Natural killer cell (primary cell): Measurements from ENCODE around the gene LEPROT. TPM values are rescaled to one million over a fixed set of nuclear protein-coding genes. Genes with fewer than 3 reads are reported as not detected.

ENCODE experiments used
- ATAC-seq, 3 donors: fragments of 150-1000 bp in 2 of 3; fragments of 200-7000 bp in 1 of 3; cut with Tn5 transposase; 1 replicate in 1 of 3; 2 replicates in 2 of 3; pipeline ENCODE4 v1.10.0; 2021; ENCODE audit warnings: mild to moderate bottlenecking in 2 of 3, moderate library complexity in 2 of 3
- DNase-seq, 2 donors: peaks; one replicate each; pipeline versions ENCODE4 v3.0.0 to v3.0.0-alpha.2; 2013 to 2021; ENCODE audit warnings: mixed read lengths in 1 of 2
- H3K27ac ChIP-seq: one replicate; pipeline ENCODE4 v1.5.1; 2013; ENCODE audit warnings: mild to moderate bottlenecking, low read length
- H3K27me3 ChIP-seq: one replicate; pipeline ENCODE4 v1.6.1; 2013; ENCODE audit warnings: low read length; ENCODE audit not compliant: control insufficient read depth, insufficient read depth
- H3K36me3 ChIP-seq: one replicate; pipeline ENCODE4 v1.6.1; 2013; ENCODE audit warnings: low read length; ENCODE audit not compliant: control insufficient read depth, insufficient read depth
- H3K4me1 ChIP-seq: one replicate; pipeline ENCODE4 v1.6.1; 2013; ENCODE audit warnings: low read length; ENCODE audit not compliant: control insufficient read depth, insufficient read depth
- H3K4me3 ChIP-seq: one replicate; pipeline ENCODE4 v1.5.1; 2013; ENCODE audit warnings: low read length
- H3K9me3 ChIP-seq: one replicate; pipeline ENCODE4 v1.6.1; 2013; ENCODE audit warnings: low read length; ENCODE audit not compliant: control insufficient read depth, insufficient read depth
- H3K27ac Mint-ChIP-seq, 2 donors: one replicate each; pipeline ENCODE4 v1.8.0; 2022; ENCODE audit warnings: mild to moderate bottlenecking in 2 of 2, mixed read lengths in 2 of 2, moderate library complexity in 1 of 2
- H3K27me3 Mint-ChIP-seq, 2 donors: one replicate each; pipeline ENCODE4 v1.8.0; 2022; ENCODE audit warnings: low read depth in 2 of 2, mixed read lengths in 2 of 2
- H3K36me3 Mint-ChIP-seq: one replicate; pipeline ENCODE4 v1.8.0; 2022; ENCODE audit warnings: mixed read lengths
- H3K4me1 Mint-ChIP-seq, 2 donors: one replicate each; pipeline ENCODE4 v1.8.0; 2022; ENCODE audit warnings: mixed read lengths in 2 of 2
- H3K4me3 Mint-ChIP-seq: one replicate; pipeline ENCODE4 v1.8.0; 2022; ENCODE audit warnings: mild to moderate bottlenecking, moderate library complexity, mixed read lengths
- H3K9me3 Mint-ChIP-seq, 2 donors: one replicate each; pipeline ENCODE4 v1.8.0; 2022; ENCODE audit warnings: mixed read lengths in 2 of 2
- CTCF ChIP-seq: fragments of 200-600 bp; IDR thresholded peaks from one replicate; pipeline ENCODE4 v1.8.0; 2022; ENCODE audit warnings: antibody characterized with exemption
- WGBS: methylation state at CpG from one replicate; pipeline ENCODE4 v1.1.7; 2013; ENCODE audit warnings: missing lambda C conversion rate; ENCODE audit not compliant: insufficient coverage; 5-methylcytosine and 5-hydroxymethylcytosine counted together
- intact Hi-C: fragments of 100-400 bp; cut with micrococcal nuclease; formaldehyde crosslinking; loops from one replicate; pipeline ENCODE4 v1.14.2; 2022
- total RNA-seq, 4 donors: library from RNA; stranded (reverse); fragments of 120-200 nt in 1 of 4; gene quantifications; one replicate each; pipeline versions ENCODE4 v1.2.3 to v1.2.4, GENCODE V29; 2013 to 2022

LEPROT gene
- total RNA-seq, result 10 to 100 TPM; 18.1 to 33.0 (median 20.3) TPM
- 35.5 TPM for total RNA-seq (2013)

GRCh38 chr1:65420590-65421350 lies at the start of gene LEPROT, which contains the start of gene LEPR:
TSS of gene LEPROT (plus strand) at chr1:65420668. CDS start at chr1:65420725, 57 bp downstream.
TSS of gene LEPR (plus strand) at chr1:65420668. CDS start at chr1:65565566, 144,898 bp downstream.
- Histone ChIP-seq H3K4me1 (peaks cover 13% of the 10 kb centered on the region), H3K36me3 (peaks cover 7% of the 10 kb centered on the region), H3K27me3 (no peaks in the 10 kb centered on the region), H3K9me3 (no peaks in the 10 kb centered on the region), H3K27ac (peak within 1 kb of the TSS; percentile 77), H3K4me3 (peak within 1 kb of the TSS; percentile 92)
- DNase-seq (no peak), ATAC-seq (no peak)
- H3K4me1 Mint-ChIP-seq, result peaks cover 12 to 21% of the 10 kb centered on the region in 2 donors
- TF ChIP-seq CTCF, result no peak
- peaks cover 5% of the 10 kb centered on the region for H3K36me3 Mint-ChIP-seq
- H3K27ac Mint-ChIP-seq, result peak within 1 kb of the TSS in 1 of 2 donors; percentile 73
- peak within 1 kb of the TSS; percentile 93 for H3K4me3 Mint-ChIP-seq
- H3K9me3 Mint-ChIP-seq, result no peaks in the 10 kb centered on the region
- intact Hi-C loops, result loop anchor here (2.0 kb wide), 1 partner anchor 352 kb away; no protein-coding TSS in a partner anchor
- WGBS, result 0% methylated on average over 60 of the region's 60 CpGs
- H3K27me3 Mint-ChIP-seq, result peaks cover 8 to 21% of the 10 kb centered on the region in 2 donors

GRCh38 chr1:65371544-65371943 lies 48.9 kb upstream of the LEPROT start:
- Mint-ChIP-seq H3K27me3 (peaks cover 0 to 12% of the 10 kb centered on the region in 2 donors), H3K27ac (no peak overlapping the region), H3K4me3 (no peak overlapping the region), H3K4me1 (no peaks in the 10 kb centered on the region), H3K36me3 (no peaks in the 10 kb centered on the region), H3K9me3 (no peaks in the 10 kb centered on the region)
- ATAC-seq (no peak), DNase-seq (no peak)
- H3K27me3 ChIP-seq, result no peaks in the 10 kb centered on the region
- no peak for TF ChIP-seq CTCF
- 96% methylated on average over 3 of the region's 3 CpGs for WGBS
- no peak overlapping the region for H3K4me3 ChIP-seq
- H3K9me3 ChIP-seq, result no peaks in the 10 kb centered on the region
- intact Hi-C loops, result no loop called here
- no peak overlapping the region for H3K27ac ChIP-seq
- no peaks in the 10 kb centered on the region for H3K4me1 ChIP-seq
- H3K36me3 ChIP-seq, result no peaks in the 10 kb centered on the region

GRCh38 chr1:65372557-65372956 lies 47.9 kb upstream of the LEPROT start:
- Histone ChIP-seq H3K36me3 (no peaks in the 10 kb centered on the region), H3K9me3 (no peaks in the 10 kb centered on the region), H3K27ac (no peak overlapping the region), H3K4me1 (no peaks in the 10 kb centered on the region), H3K27me3 (no peaks in the 10 kb centered on the region), H3K4me3 (no peak overlapping the region)
- Mint-ChIP-seq H3K9me3 (no peaks in the 10 kb centered on the region), H3K27ac (no peak overlapping the region), H3K4me1 (no peaks in the 10 kb centered on the region), H3K4me3 (no peak overlapping the region), H3K36me3 (no peaks in the 10 kb centered on the region), H3K27me3 (peaks cover 0 to 12% of the 10 kb centered on the region in 2 donors)
- intact Hi-C loops, result no loop called here
- no peak for ATAC-seq
- no peak for DNase-seq
- WGBS, result no CpG with 5 or more reads among the region's 1 CpG
- no peak for TF ChIP-seq CTCF
